Keratinocyte (primary cell): ENCODE results near the gene RO60. TPM values are rescaled to one million over a fixed set of nuclear protein-coding genes. Genes with fewer than 3 reads are reported as not detected.

Experiments used
- DNase-seq: peaks from one replicate; pipeline ENCODE4 v3.0.0-alpha.2; 2011; ENCODE audit warnings: low read depth, missing footprints, low spot score
- FAIRE-seq: peaks from 2 replicates; lab custom pipeline; 2011; peaks lifted over from hg19 to GRCh38; lab: Jason Lieb, UNC
- H2AFZ ChIP-seq: 2 replicates; pipeline ENCODE4 v1.6.0; 2012; ENCODE audit warnings: low read length, control low read depth, inconsistent platforms; ENCODE audit not compliant: control insufficient read depth
- H3K27ac ChIP-seq: 2 replicates; pipeline ENCODE4 v1.5.1; 2011; ENCODE audit warnings: low read length; ENCODE audit not compliant: control insufficient read depth, insufficient read depth
- H3K27me3 ChIP-seq: 3 replicates; pipeline ENCODE4 v1.6.0; 2011; ENCODE audit warnings: low read length; ENCODE audit not compliant: control insufficient read depth, insufficient read depth; ENCODE audit errors: extremely low read depth
- H3K36me3 ChIP-seq, 2 experiments: 2 replicates in 1 of 2; 3 replicates in 1 of 2; pipeline ENCODE4 v1.5.1; 2011; ENCODE audit warnings: low read length in 2 of 2, mild to moderate bottlenecking in 1 of 2; ENCODE audit not compliant: control insufficient read depth in 2 of 2, insufficient read depth in 2 of 2; ENCODE audit errors: extremely low read depth in 1 of 2
- H3K4me1 ChIP-seq: 3 replicates; pipeline ENCODE4 v1.5.1; 2011; ENCODE audit warnings: low read length; ENCODE audit not compliant: control insufficient read depth, insufficient read depth; ENCODE audit errors: extremely low read depth
- H3K4me2 ChIP-seq: 3 replicates; pipeline ENCODE4 v1.6.0; 2011; ENCODE audit warnings: low read depth, low read length; ENCODE audit not compliant: control insufficient read depth, insufficient read depth; ENCODE audit errors: extremely low read depth
- H3K4me3 ChIP-seq, 3 experiments: fragments of 200-600 bp in 1 of 3; sonication (generic) in 1 of 3; 2 replicates in 2 of 3; 3 replicates in 1 of 3; pipeline ENCODE4 v1.5.1; 2011 to 2016; ENCODE audit warnings: low read length in 3 of 3, mild to moderate bottlenecking in 3 of 3, control low read depth in 2 of 3, inconsistent platforms in 1 of 3, low read depth in 1 of 3, mixed read lengths in 1 of 3, mixed run types in 1 of 3, moderate library complexity in 1 of 3; ENCODE audit not compliant: control insufficient read depth in 2 of 3, insufficient read depth in 2 of 3; ENCODE audit errors: extremely low read depth in 1 of 3
- H3K79me2 ChIP-seq: 2 replicates; pipeline ENCODE4 v1.6.0; 2012; ENCODE audit warnings: low read length; ENCODE audit not compliant: control insufficient read depth, insufficient read depth
- H3K9ac ChIP-seq: 3 replicates; pipeline ENCODE4 v1.6.0; 2011; ENCODE audit warnings: low read length; ENCODE audit not compliant: control insufficient read depth, insufficient read depth; ENCODE audit errors: extremely low read depth
- H3K9me1 ChIP-seq: 3 replicates; pipeline ENCODE4 v1.6.0; 2011; ENCODE audit warnings: low read length; ENCODE audit not compliant: control insufficient read depth, insufficient read depth; ENCODE audit errors: extremely low read depth
- H3K9me3 ChIP-seq: 2 replicates; pipeline ENCODE4 v1.5.1; 2012; ENCODE audit warnings: low read depth, low read length; ENCODE audit not compliant: control insufficient read depth
- H4K20me1 ChIP-seq: 3 replicates; pipeline ENCODE4 v1.6.0; 2011; ENCODE audit warnings: low read length; ENCODE audit not compliant: control insufficient read depth, insufficient read depth; ENCODE audit errors: extremely low read depth
- CTCF ChIP-seq, 3 experiments: IDR thresholded peaks in 1 of 3; conservative IDR thresholded peaks in 1 of 3; optimal IDR thresholded peaks in 1 of 3; 2 replicates in 2 of 3; 3 replicates in 1 of 3; pipeline versions ENCODE3 to v1.5.1; 2011; ENCODE audit warnings: low read length in 3 of 3, mild to moderate bottlenecking in 3 of 3, moderate library complexity in 2 of 3, control low read depth in 1 of 3, inconsistent platforms in 1 of 3; ENCODE audit not compliant: insufficient read depth in 2 of 3; ENCODE audit errors: extremely low read depth in 1 of 3
- EZH2 ChIP-seq: IDR thresholded peaks from one replicate; pipeline ENCODE4 v1.6.1; 2012; ENCODE audit warnings: inconsistent platforms, mild to moderate bottlenecking, low read length, moderate library complexity
- dilution Hi-C: fragments of 300-500 bp; cut with MboI; formaldehyde crosslinking; loops from one replicate; pipeline ENCODE4 v1.7.0; 2020; ENCODE audit warnings: low sequenced_read_pairs; ENCODE audit not compliant: extremely low pct_ligation_motif_present
- polyA minus RNA-seq, 3 experiments: library from RNA; depleted of rRNA, polyadenylated mRNA; stranded (reverse); fragments of >200 nt; gene quantifications; 1 replicate in 1 of 3; 2 replicates in 1 of 3; 3 replicates in 1 of 3; pipeline ENCODE4 v1.2.3, GENCODE V29; 2011
- polyA plus RNA-seq, 5 experiments: library from polyadenylated mRNA; depleted of rRNA in 3 of 5; stranded (reverse) in 3 of 5; stranded (forward) in 1 of 5; unstranded in 1 of 5; fragments of >200 nt; gene quantifications; 1 replicate in 1 of 5; 2 replicates in 3 of 5; 3 replicates in 1 of 5; pipeline versions ENCODE4 v1.2.1 to v1.2.3, GENCODE V29; 2011 to 2012; ENCODE audit warnings: missing spikeins in 2 of 5, low read depth in 1 of 5, low replicate concordance in 1 of 5

The RO60 gene
- polyA plus RNA-seq, result 22.0 to 27.1 TPM (median 25.6 TPM) in 3 replicates
- 52.1 TPM for polyA plus RNA-seq (2011; ENCODE audit: low read depth)
- polyA plus RNA-seq (2011; cell fraction: cytosol; rRNA removed), result 8.3 and 14.8 TPM in 2 replicates
- 16.1 and 25.5 TPM in 2 replicates for polyA plus RNA-seq (2011; cell fraction: nucleus; rRNA removed)
- 21.4 and 26.2 TPM in 2 replicates for polyA plus RNA-seq (2012; ENCODE audit: low replicate concordance)
- polyA minus RNA-seq, result 19.3 to 101 TPM (median 77.2 TPM) in 3 replicates
- 78.5 TPM for polyA minus RNA-seq (2011; cell fraction: cytosol; rRNA and poly(A)+ RNA removed)
- 71.5 and 109 TPM in 2 replicates for polyA minus RNA-seq (2011; cell fraction: nucleus; rRNA and poly(A)+ RNA removed)

DNA sequence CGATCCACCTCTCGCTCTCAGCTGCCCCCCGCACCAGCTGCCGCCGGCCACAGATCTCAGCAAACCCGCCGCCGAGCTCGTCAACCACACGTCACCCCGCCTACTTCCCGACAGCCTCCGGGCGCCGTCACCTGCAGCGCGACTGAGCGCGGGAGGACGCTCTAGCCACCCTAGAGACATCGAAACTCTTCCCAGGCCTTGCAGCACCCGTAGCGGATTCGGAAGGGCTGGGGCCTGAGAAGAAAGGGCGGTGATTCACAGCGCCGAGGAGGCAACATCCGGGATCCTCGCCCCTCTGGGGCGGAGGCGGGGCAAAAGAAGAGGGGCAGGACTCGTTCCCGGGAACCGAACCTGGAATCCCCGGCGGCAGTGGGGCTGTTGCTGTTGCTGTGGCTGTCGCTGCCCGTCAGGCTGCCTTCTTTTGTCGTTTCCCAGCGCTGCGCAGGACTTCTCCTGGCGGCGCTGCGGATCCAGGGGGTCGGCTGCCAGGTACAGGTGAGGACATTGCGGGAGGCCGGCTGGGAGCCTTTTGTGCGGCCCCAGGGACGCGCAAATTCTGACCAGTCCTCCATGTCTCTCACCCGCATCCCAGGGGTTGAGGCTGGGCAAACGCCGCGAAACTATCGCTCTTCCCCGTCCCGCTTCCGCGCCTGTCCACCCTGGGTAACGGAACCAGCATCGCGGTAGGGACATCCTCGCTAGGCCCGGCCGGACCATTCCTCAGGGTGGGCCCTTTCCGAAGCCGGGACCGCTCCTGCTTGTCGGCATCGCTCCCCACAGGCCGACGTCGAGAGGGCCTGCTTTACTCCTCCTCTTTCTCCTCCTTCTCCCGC is at the start of gene RO60, which contains the start of gene UCHL5:
Gene RO60, plus strand, starts transcription at position 331 of the 833 bp plus-strand sequence. CDS start 9,443 bp downstream, outside the sequence.
Gene UCHL5, minus strand, starts transcription at position 79 of the 833 bp plus-strand sequence. CDS start 100 bp downstream, outside the sequence.
- H3K9me1 ChIP-seq, result no peaks in the 10 kb centered on the region
- peak within 1 kb of the TSS; percentile 99 for H3K4me2 ChIP-seq
- peaks cover 18% of the 10 kb centered on the region for H3K4me1 ChIP-seq
- dilution Hi-C loops, result no loop called here
- no peaks in the 10 kb centered on the region for H3K9me3 ChIP-seq
- H3K27me3 ChIP-seq, result no peaks in the 10 kb centered on the region
- no peaks in the 10 kb centered on the region for H4K20me1 ChIP-seq
- TF ChIP-seq EZH2 (no peak), CTCF (optimal IDR thresholded peaks at IDR 0.05 in 1 of 3, IDR thresholded peaks at IDR 0.05 in 1 of 3, conservative IDR thresholded peaks at IDR 0.05 in 1 of 3; ENCODE audit: extremely low read depth in 1 of 3, insufficient read depth in 2 of 3, low read length in 3 of 3) (peak in 1 of 3 experiments; percentile 15)
- H3K79me2 ChIP-seq, result peaks cover 86% of the 10 kb centered on the region
- H3K4me3 ChIP-seq, result peak within 1 kb of the TSS; percentile 74 to 98 (median 82)
- H3K27ac ChIP-seq, result peak within 1 kb of the TSS; percentile 94
- peaks cover 0 to 3% of the 10 kb centered on the region in 2 experiments for H3K36me3 ChIP-seq
- DNase-seq (peak; percentile 69), FAIRE-seq (peak; percentile 61)
- peak within 1 kb of the TSS; percentile 98 for H3K9ac ChIP-seq
- peak within 1 kb of the TSS; percentile 99 for H2AFZ ChIP-seq

GRCh38 chr1:193011406-193011805 is 48.0 kb upstream of the RO60 start:
- Histone ChIP-seq H3K9ac (no peak overlapping the region), H3K4me1 (no peaks in the 10 kb centered on the region), H2AFZ (no peak overlapping the region), H3K27me3 (no peaks in the 10 kb centered on the region), H3K4me2 (no peak overlapping the region), H3K79me2 (no peaks in the 10 kb centered on the region), H4K20me1 (no peaks in the 10 kb centered on the region), H3K9me1 (no peaks in the 10 kb centered on the region), H3K36me3 (no peaks in the 10 kb centered on the region), H3K4me3 (no peak overlapping the region), H3K27ac (no peak overlapping the region), H3K9me3 (no peaks in the 10 kb centered on the region)
- no peak for FAIRE-seq
- no peak for DNase-seq
- dilution Hi-C loops, result loop anchor here (25.0 kb wide), 1 partner anchor 199 kb away; the partner anchor contains the start of gene RGS2
- TF ChIP-seq CTCF (optimal IDR thresholded peaks at IDR 0.05 in 1 of 3, IDR thresholded peaks at IDR 0.05 in 1 of 3, conservative IDR thresholded peaks at IDR 0.05 in 1 of 3; ENCODE audit: extremely low read depth in 1 of 3, insufficient read depth in 2 of 3, low read length in 3 of 3) (no peak), EZH2 (no peak)
